GM18502 (cell line): ENCODE measurements around the gene MAB21L4.

ENCODE experiments used
- ATAC-seq: cut with Tn5 transposase; IDR thresholded peaks from one replicate; pipeline ENCODE4 v1.9.1; 2021; ENCODE audit warnings: mild to moderate bottlenecking; ENCODE audit not compliant: unreplicated experiment, poor library complexity

Gene MAB21L4

DNA sequence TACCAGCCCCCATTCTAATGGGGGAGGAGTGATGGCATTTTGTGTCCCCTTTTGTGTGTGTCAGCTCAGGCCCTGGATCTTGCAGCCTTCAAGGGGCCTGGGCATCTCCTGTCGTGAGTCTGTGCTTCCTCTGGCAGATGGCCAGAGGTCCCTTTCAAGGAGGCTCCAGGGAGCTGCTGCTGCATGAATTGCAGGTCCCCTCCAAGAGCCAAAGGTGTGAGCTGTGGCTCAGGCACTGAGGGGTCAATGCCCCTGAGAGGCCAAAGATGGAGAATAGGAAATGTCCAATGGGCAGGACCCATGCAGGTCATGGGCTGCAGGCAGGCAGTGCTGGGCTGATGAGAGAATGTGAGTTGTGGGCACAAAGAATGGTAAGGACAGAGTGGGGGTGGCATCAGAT is 10.4 kb downstream of the MAB21L4 start:
- no peak for ATAC-seq

DNA sequence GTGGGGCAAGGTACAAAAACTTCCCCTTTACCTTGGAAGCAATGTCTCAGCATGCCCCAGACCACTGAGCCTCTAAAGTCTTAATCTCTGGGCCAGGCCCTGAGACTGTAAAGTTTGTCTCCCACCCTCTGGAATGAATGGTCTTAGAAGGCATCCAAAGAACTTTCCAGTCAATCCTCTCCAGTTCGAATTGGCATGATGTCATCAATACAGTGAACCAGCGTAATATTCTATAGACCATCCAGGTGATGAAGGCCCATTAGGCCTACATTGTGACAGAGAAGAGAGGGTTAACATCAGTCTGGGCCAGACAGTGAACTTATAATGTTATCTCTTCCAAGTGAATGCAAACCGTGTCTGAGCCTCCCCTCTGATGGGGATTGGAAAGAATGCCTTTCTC is 11.2 kb downstream of the MAB21L4 start:
- ATAC-seq = no peak

DNA sequence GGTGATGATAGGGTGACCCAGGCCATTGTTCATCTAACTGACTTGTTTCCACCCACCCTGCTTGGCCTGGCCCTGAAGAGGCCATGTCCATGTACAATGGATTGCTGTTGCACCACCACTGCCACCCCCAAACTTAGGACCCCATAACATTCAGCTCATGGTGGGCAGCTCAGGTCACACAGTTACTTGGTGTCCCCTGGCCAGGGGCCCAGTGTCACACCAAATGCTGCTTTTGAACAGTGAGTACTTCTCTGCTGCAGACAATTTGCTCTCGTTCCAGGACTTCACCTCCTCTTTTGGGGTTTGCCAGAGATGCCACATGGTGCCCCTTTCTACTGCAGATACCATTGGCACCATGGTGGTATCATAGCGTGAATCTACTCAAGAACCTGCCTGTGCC is 11.7 kb downstream of the MAB21L4 start:
- ATAC-seq = no peak

DNA sequence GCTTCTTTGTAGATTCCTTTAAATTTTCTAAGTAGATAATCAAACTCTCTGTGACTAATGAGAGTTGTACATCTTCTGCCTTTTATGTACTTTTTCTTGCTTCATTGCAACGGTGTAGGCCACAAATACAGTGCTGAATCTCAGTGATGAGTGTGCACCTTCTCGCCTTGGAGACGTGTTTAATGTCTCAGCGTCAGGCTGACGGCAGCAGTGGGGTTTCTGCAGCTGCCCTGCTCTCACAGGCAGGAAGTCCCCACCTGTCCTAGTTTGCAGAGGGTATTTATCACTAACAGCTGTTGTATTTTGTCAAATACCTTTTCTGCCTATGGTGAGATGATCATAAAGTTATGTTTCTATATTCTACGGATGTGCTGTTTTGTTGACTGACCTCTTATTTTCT is 14.0 kb downstream of the MAB21L4 start:
- ATAC-seq = no peak

DNA sequence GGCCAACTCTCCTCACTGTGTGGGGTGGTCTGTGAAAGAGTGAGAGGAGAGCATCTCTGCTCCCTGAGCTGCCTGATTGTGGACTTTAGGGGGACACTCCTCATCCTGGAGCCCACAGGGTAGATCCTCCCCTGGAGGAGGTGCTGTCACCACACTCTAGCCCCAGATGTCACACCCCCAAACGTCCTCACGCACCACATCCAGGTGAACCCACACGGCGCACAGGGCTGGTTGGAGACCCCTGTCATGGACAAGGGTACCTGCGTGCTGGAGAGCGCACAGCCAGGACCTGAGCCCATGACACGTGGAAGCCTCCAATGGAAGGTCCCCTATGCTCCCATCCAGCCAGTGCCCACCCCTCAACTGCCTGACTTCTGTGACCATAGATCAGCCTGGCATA is 16.9 kb downstream of the MAB21L4 start:
- no peak for ATAC-seq

DNA sequence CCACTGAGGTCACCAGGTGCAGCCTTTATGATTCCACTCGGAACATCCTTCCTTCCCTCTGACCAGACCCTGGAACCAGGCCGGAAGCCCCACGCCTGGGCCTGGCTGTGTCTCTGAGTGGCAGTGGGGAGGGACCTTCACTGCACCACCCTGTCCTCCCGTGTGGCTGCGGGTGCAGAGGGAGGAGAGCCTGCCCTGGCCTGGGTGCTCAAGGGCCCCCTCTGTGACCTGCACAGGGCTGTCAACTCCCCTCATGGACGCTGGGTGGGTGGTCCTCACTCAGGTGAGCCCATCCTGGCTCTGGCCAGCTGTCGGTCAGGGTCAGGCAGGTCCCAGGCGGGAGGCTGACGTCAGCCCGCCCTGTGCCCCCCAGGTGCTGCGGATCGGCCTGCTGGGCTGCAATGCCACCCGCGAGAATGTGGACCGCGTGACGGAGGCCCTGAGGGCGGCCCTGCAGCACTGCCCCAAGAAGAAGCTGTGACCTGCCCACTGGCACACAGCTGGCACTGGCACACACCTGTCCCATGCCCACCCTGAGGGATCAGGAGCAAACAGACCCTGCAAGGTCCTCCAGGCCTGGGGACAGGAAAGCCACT is 17.5 kb downstream of the MAB21L4 start:
- ATAC-seq = no peak

DNA sequence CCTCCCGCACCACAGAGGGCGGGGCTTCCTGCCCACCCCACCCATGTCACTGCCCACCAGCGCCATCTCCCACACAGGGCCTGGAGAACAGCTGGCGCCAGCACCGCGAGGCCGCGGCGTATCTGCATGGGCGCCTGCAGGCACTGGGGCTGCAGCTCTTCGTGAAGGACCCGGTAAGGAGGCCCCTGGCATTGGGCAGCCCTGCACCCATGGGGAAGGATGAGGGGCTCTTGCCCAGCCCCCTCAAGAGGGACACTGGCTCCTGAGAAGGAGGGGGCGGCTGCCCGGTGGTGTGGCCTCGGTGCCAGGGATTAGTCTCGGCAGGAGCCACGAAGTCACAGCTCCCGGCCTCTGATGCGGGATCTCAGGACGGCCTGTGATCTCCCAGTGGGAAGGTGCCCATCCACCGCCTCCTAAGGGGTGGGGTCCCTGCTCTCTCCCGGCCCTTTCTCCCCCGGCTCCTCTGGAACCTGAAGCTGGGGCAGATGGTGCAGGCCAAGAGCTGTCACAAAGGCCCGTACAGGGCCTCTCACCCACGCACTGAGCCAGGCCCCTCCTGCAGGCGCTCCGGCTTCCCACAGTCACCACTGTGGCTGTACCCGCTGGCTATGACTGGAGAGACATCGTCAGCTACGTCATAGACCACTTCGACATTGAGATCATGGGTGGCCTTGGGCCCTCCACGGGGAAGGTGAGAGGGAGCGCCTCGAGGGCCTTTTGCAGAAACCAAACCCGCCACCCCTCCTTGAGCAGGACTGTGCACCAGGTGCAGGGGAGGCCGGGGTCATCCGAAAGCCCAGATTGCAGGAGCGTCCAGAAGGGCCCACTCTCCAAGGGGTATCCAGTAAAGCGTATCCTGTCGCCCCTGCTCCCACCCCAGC is 18.3 kb downstream of the MAB21L4 start:
- ATAC-seq = no peak

DNA sequence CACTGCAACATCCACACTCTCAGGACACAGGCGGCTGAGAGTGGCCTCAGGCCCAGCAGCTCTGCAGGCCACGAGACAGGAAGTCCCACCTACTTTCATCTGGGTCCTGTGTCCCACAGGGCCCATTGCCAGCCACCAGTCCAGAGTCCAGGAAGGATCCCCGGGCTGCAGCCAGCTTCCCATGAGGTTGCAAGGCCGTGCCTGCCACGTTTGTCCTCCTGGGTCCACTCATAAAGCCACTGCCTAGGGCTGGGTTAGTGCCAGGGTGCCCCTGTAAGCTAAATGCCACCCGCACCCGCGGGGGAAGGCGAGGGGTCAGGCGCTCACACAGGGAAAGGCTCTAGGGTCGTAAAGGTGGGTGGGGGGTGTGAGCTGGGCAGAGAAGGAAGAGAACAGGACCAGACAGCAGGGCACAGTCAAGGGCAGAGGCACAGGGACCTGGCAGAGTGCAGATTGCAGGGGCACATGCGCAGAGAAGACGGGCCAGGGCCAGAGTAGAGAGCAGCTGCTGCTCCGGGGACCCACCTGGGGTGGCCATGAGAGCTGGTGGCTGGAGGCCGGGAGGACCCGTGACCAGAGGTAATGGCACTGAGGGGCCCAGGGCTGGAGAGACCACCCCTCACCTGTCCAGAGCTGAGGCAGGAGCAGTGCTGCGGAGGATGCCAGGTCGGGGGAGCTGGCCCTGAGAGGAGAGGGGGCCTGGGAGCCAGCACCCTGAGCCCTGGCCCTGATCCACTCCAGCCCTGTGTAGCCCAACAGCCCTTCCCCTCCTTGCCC is 19.3 kb downstream of the MAB21L4 start:
- no peak for ATAC-seq

DNA sequence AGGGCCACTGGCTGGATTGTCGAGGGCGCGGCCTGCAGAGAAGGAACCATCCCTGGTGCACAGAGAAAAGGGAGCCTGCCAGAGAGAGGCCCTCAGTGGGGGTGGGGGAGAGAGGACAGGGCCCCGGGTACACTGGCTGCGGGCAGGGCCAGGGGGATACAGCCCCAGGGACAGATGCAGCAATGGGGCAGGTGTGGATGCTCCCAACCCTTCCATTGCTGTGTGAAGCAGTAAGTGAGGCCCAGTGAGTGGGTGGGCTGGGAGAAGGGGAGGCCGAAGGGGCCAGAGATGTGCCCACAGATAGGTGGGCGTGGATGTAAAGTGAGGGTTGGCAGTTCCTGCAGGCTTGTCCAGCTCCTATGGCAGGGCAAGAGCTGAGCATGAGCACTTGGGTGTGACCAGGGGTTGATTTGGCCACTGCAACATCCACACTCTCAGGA is 19.9 kb downstream of the MAB21L4 start:
- ATAC-seq = no peak

DNA sequence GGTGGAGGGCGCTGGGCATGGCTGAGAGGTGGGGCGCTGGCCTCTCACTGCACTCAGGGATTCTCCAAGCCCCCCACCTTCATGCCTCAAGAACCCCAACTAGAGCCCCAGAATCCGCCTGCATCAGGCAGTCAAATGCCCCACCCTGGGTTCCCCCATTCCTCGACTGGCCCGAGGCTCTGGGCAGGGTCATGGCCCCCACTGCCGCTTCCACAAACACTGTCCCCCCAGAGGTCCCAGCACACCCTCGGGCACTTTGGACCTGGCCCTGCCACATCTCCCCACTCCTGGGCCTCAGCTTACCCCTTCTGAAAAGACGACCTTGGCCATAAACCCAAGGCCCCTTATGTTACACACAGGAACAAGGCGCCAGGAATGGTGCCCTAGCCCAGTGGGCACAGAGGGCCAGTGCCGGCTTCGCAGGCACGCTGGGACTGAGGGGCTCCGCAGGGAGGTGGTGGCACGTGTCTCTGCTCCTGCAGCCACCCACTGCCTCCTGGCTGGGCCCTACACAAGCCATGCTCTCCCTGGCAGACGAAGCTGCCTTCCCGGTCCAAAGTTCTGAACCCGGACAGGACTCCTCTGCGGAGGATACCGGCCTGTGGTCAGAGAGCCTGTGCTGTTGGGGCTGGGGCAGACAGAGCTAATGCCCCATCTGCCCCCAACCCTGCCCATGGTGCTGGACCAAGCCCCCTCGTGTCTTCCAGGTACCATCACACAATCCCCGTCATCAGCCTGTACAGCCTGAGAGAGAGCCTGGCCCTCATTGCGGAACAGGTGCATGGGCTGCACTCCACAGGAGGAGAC is 20.5 kb downstream of the MAB21L4 start:
- ATAC-seq = no peak

DNA sequence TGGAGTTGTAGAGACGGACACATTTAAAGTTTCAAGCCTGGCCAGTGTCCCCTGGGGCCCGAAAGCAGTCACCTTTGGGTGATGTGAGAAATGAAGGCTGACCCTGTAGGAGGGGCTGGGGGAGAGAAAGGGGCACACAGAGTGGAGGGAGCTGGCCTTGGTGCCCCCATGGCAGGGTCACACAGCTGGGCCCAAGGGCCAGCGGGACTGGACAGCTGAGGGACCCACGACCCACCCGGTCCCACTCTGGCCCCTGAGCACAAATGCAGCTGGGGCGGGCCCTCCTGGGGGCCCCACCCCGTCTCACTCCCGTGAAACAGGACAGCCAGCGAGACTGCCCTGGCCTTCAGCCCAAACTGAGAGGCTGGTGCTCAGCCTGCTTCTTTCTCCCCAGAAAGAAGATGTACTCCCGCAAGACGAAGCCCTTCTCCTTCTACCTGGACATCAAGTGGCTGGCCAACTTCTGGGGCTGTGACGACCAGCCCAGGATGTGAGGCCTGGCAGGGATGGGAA is 21.2 kb downstream of the MAB21L4 start:
- no peak for ATAC-seq

DNA sequence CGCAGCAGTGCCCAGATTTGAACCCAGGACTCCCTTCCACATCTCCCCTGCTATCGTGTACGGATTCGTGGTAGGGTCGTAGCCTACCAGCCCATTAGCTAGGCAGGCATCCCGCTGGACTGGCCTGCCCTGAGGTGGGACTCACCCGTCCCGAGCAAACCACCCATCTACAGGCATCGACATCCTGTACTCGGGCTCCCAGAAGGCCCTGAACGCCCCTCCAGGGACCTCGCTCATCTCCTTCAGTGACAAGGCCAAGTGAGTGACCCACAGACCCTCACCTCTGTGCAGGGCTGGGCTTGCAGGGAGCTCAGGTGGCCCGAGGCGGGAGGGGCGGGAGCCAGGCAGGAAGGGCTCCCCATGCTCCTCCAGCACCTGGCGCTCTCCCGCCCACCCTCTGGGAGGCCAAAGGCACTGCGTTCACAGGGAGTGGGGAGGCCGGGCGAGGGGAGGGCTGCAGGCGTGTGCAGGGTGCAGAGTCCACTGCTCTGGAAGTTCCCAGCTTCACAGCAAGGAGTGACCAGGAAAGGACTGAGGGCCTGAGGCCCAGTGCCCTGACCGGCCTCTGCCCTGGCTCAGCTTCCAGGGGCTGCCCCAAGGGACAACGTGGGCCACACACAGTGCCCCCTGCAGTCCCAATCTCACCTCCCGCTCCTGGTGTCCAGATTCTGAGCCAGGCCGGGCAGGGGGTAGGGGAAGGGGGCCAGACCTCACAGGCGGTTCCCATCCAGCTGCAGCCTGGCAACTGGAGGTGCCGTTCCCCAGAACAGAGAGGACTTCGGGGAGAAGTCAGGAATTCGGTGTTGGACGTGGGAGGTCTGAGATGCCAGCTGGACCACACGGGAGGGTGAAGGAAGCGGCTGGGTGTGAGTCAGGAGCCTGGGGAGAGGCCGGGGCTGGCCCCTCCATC is 21.9 kb downstream of the MAB21L4 start:
- ATAC-seq = no peak

DNA sequence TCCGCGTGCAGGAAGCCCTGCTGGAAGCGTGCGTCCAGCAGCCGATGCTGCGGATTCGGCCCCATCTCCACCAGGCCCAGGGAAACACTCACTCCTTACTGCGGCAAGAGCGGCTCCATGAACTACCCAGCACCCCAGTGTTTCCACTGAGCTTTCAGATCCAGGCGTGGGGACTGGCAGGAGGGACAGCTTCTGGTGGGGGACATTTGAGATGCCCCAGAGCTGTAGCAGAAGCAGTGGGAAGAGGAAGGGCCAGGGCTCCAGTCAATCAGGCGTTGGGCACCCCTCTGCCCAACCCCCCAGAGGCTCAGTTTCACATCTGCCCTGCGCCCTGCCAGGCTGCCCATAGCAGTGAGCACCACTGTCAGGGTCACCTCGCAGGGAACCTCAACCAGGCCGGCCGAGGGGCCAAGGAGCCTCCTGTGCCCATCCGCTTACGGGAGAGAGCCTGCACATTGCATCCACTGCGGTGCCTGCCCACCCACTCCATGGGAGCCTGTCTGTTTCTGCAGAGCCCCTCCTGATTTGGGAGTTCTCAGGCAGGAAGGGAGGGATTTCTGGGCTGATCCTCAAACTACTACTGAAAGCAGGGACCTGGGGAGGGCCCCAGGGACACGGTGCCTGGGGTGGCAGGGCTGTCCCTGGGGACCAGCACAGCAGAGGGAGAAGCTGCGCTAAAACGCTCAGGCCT is 22.7 kb downstream of the MAB21L4 start:
- ATAC-seq = no peak

DNA sequence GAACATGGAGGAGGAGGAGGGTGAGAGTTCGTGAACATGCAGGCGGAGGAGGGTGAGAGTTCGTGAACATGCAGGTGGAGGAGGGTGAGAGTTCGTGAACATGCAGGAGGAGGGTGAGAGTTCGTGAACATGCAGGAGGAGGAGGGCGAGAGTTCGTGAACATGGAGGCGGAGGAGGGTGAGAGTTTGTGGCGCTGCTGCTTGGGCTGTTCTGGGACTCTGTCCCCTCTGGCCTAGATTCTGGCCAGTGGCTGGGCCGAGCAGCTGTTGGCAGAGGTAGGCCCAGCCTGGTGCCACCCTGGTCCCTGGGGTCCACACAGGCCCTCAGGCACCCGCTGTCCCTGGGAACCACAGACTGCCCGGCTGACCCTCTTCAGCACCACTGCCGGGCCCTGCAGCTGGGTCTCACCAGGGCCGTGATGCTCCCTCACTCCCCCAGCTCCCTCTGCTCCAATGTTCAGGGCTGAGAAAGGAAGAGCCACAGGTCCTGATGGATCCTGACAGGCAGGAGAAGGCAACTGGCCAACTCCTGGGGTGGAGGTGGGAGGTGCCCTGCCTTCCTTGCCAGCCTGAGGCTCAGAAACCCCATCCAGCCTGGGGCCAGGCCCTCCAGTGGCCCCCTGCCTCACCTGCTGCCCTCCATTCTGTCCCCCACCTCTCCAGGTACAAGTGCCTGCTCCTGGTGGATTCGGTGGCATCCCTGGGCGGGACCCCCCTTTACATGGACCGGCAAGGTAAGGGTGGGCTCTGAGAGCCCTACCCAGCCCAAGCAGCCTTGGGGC is 23.4 kb downstream of the MAB21L4 start:
- no peak for ATAC-seq

DNA sequence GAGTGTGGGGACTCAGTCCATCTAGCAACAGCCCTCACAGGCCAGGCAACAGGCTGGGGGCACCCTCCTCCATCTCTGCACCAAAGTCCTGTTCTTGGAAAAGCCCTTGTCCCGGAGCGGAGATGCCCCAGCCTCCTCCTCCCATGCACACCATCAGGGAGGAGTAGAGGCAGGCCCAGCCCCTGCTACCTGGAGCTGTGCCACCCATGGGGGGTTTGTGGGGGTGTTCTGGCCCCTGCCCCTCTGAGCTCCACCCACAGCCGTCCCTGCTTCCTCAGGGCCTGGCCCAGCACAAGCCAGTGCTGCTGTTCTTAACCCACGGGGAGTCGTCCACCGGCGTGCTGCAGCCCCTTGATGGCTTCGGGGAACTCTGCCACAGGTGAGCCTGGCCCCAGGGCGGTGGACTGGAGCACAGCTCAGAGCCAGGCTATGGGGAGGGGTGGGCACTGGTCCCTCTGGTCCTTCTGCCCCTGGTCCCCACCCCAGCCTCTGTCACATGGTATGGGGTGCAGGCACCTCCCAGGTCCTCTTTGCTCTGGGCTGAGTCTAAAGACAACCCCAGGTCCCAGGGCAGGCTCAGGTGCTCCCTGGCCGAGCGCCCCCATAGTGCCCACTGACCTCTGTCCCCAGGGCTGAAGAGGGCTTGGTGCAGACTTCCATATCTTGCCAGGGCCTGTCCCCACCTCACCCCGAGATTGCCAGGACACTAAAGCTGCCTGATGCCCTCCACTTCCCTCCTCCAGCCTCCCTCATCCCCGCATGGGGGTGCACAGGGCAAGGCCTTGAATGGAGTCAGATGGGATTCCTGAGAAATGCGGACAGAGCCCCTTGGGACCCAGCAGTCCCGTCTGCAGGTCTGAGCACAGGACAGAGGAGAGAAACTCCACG is 24.6 kb downstream of the MAB21L4 start:
- ATAC-seq = no peak

DNA sequence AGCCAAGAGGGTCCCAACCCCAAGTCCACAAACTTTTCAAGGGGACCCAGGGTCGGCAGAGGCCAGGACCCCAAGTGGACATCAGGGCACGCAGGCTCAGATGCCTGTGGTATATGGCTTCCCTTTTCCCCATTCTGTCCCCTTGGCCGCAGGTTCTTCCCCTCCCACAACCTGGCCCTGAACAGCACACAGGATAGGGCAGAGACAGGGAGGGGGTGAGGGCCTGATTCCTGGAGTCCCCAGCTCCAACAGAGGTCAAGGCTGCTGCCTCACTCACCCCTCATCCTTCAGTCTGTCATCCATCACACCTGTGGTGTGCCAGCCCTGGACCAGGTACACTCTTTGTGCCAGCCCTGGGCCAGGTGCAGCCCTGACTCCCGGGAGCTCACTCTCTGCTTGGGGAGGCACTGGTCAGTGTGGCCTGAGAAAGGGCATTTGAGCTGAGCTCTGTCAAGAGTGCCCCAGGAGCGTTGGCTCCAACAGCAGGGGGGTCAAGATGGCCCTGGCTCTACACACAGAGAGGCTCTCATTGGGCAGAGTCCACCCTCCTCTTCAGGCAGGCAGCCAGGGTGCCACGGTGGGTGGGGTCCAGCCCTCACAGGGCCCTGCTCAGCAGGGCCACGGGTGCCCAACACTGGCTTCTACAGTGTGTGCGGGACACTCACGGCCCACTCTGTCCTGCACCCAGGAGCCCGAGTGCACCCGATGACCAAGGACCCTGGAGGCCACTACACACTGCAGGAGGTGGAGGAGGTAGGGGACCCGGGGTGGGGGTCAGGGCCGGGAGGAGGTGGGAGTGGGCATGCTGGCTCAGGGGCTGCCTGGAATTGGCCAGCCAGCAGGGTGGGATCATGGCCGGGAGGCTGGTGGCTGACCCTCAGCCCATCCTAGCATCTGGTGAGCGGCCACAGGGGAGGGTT is 25.7 kb downstream of the MAB21L4 start:
- no peak for ATAC-seq
